ENCODE data around the gene IQCK. TPM values are rescaled to one million over a fixed set of nuclear protein-coding genes. Genes with fewer than 3 reads are reported as not detected.

The IQCK gene
- polyA plus RNA-seq, 3 donors: 0.52 to 1.2 (median 0.58) TPM

DNA sequence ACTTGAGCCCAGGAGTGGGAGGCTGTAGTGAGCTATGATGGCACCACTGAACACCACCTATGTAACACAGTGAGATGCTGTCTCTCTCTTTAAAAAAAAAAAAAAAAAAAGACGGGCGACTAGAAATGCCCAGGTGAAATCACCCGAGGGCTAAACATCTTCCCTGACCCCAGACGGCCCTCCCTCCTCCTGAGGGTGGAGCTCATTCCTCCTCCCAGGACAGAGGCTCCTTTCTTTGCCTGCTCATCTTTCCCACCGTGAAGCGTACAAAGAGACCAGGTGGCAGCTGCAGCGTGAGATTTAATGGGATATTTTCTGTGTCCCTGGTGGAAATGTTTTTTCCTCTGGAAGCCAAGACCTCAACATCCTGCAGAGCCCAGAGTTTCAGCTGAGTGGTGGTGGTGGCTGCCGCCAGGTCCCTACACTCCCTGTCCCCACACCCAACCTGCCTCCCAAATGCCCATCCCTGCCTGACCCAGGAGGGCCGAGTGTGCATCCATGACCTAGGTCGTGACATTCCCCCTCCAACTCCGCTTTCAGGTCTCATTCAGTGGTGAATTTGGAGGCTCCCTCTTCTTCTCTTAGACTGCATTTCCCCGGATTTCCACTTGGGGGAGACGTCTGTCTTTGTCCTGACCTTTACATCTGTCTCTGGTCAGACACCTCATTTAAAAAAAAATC is 181.0 kb downstream of the IQCK start:
- intact Hi-C loops (cut with micrococcal nuclease): no loop called here
- DNase-seq: peak in 1 of 3 donors; percentile 10

DNA sequence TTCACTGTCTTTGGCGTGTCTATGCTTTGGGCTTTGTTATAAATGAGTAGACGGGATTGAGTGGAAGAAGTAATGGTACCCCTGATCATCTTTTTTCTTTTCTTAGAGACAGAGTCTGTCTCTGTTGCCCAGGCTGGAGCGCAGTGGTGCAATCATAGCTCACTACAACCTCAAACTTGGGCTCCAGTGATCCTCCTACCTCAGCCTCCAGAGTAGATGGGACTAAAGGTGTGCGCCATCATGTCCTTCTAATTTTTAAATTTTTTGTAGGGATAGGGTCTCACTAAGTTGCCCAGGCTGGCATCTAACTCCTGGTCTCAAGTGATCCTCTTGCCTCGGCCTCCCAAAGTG is 181.5 kb downstream of the IQCK start:
- intact Hi-C loops (cut with micrococcal nuclease): no loop called here
- no peaks in the 10 kb centered on the region for H3K9me3 Mint-ChIP-seq
- DNase-seq: no peak

More for the DNA sequence above, 181.0 kb downstream of the IQCK start:
- Histone ChIP-seq H3K4me2 (replicated peaks; ENCODE audit: extremely low read depth, low read length, poor library complexity, severe bottlenecking) (no peak overlapping the region), H3K27ac (ENCODE audit: low read depth in 1 of 2, low read length in 2 of 2) (no peak overlapping the region), H3K9me3 (replicated peaks in 1 of 2; ENCODE audit: control insufficient read depth in 1 of 2, insufficient read depth in 1 of 2, low read length in 2 of 2) (no peaks in the 10 kb centered on the region), H3K4me3 (replicated peaks in 1 of 3; ENCODE audit: low read depth in 2 of 3, low read length in 3 of 3) (no peak overlapping the region), H3K36me3 (replicated peaks in 1 of 2; ENCODE audit: control insufficient read depth in 1 of 2, insufficient read depth in 2 of 2, low read length in 2 of 2) (no peaks in the 10 kb centered on the region), H4K20me1 (ENCODE audit: insufficient read depth, low read length) (no peaks in the 10 kb centered on the region), H2AFZ (ENCODE audit: insufficient read depth, low read depth, low read length, poor library complexity, severe bottlenecking) (no peak overlapping the region), H3K9ac (ENCODE audit: insufficient read depth, low read length, poor library complexity, severe bottlenecking) (no peak overlapping the region), H3K27me3 (ENCODE audit: control insufficient read depth in 2 of 2, insufficient read depth in 2 of 2, low read length in 2 of 2) (no peaks in the 10 kb centered on the region), H3K4me1 (ENCODE audit: control insufficient read depth in 1 of 2, insufficient read depth in 2 of 2, low read length in 2 of 2) (no peaks in the 10 kb centered on the region), H3K79me2 (ENCODE audit: insufficient read depth, low read length) (no peaks in the 10 kb centered on the region)
- no peaks in the 10 kb centered on the region for H3K36me3 Mint-ChIP-seq
- no peak overlapping the region for H3K27ac Mint-ChIP-seq
- peaks cover 2 to 12% (median 6%) of the 10 kb centered on the region in 3 donors for H3K27me3 Mint-ChIP-seq (ENCODE audit: low read depth in 3 of 3)
- H3K4me3 Mint-ChIP-seq: no peak overlapping the region
- H3K4me1 Mint-ChIP-seq: no peaks in the 10 kb centered on the region
- H3K9me3 Mint-ChIP-seq: no peaks in the 10 kb centered on the region
- TF ChIP-seq, protein P1, sequence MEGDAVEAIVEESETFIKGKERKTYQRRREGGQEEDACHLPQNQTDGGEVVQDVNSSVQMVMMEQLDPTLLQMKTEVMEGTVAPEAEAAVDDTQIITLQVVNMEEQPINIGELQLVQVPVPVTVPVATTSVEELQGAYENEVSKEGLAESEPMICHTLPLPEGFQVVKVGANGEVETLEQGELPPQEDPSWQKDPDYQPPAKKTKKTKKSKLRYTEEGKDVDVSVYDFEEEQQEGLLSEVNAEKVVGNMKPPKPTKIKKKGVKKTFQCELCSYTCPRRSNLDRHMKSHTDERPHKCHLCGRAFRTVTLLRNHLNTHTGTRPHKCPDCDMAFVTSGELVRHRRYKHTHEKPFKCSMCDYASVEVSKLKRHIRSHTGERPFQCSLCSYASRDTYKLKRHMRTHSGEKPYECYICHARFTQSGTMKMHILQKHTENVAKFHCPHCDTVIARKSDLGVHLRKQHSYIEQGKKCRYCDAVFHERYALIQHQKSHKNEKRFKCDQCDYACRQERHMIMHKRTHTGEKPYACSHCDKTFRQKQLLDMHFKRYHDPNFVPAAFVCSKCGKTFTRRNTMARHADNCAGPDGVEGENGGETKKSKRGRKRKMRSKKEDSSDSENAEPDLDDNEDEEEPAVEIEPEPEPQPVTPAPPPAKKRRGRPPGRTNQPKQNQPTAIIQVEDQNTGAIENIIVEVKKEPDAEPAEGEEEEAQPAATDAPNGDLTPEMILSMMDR (IDR thresholded peaks at IDR 0.05): peak; percentile 81
- WGBS (ENCODE audit: insufficient coverage): no CpG with 5 or more reads among the region's 13 CpGs

More for the DNA sequence above, 181.5 kb downstream of the IQCK start:
- no peaks in the 10 kb centered on the region for H3K9me3 ChIP-seq (replicated peaks in 1 of 2; ENCODE audit: control insufficient read depth in 1 of 2, insufficient read depth in 1 of 2, low read length in 2 of 2)
- Mint-ChIP-seq H3K27ac (no peak overlapping the region), H3K4me1 (no peaks in the 10 kb centered on the region), H3K4me3 (no peak overlapping the region), H3K36me3 (no peaks in the 10 kb centered on the region), H3K27me3 (ENCODE audit: low read depth in 3 of 3) (peaks cover 2 to 10% (median 6%) of the 10 kb centered on the region in 3 donors)
- no peaks in the 10 kb centered on the region for H3K36me3 ChIP-seq (replicated peaks in 1 of 2; ENCODE audit: control insufficient read depth in 1 of 2, insufficient read depth in 2 of 2, low read length in 2 of 2)
- no CpG with 5 or more reads among the region's 5 CpGs for WGBS (ENCODE audit: insufficient coverage)
- H3K79me2 ChIP-seq (ENCODE audit: insufficient read depth, low read length): no peaks in the 10 kb centered on the region
- H3K27me3 ChIP-seq (ENCODE audit: control insufficient read depth in 2 of 2, insufficient read depth in 2 of 2, low read length in 2 of 2): no peaks in the 10 kb centered on the region
- H3K27ac ChIP-seq (ENCODE audit: low read depth in 1 of 2, low read length in 2 of 2): no peak overlapping the region
- H3K4me1 ChIP-seq (ENCODE audit: control insufficient read depth in 1 of 2, insufficient read depth in 2 of 2, low read length in 2 of 2): no peaks in the 10 kb centered on the region
- no peak overlapping the region for H2AFZ ChIP-seq (ENCODE audit: insufficient read depth, low read depth, low read length, poor library complexity, severe bottlenecking)
- TF ChIP-seq, protein P1 (IDR thresholded peaks at IDR 0.05): peak; percentile 46
- H3K9ac ChIP-seq (ENCODE audit: insufficient read depth, low read length, poor library complexity, severe bottlenecking): no peak overlapping the region
- H3K4me2 ChIP-seq (replicated peaks; ENCODE audit: extremely low read depth, low read length, poor library complexity, severe bottlenecking): no peak overlapping the region
- no peaks in the 10 kb centered on the region for H4K20me1 ChIP-seq (ENCODE audit: insufficient read depth, low read length)
- H3K4me3 ChIP-seq (replicated peaks in 1 of 3; ENCODE audit: low read depth in 2 of 3, low read length in 3 of 3): no peak overlapping the region
